GM23248 (cell line): ENCODE measurements around the gene EMSY.

ENCODE experiments used
- EZH2 ChIP-seq: fragments of 200-600 bp; sonication (generic); IDR thresholded peaks from 2 replicates; pipeline ENCODE4 v1.6.1; 2018; ENCODE audit warnings: antibody characterized with exemption, mild to moderate bottlenecking; ENCODE audit not compliant: insufficient read depth, poor library complexity, severe bottlenecking
- EZH2phosphoT487 ChIP-seq: fragments of 200-600 bp; sonication (generic); IDR thresholded peaks from 2 replicates; pipeline ENCODE4 v1.6.1; 2018; ENCODE audit warnings: antibody characterized with exemption, moderate library complexity, mild to moderate bottlenecking, low read depth; ENCODE audit not compliant: insufficient read depth

DNA sequence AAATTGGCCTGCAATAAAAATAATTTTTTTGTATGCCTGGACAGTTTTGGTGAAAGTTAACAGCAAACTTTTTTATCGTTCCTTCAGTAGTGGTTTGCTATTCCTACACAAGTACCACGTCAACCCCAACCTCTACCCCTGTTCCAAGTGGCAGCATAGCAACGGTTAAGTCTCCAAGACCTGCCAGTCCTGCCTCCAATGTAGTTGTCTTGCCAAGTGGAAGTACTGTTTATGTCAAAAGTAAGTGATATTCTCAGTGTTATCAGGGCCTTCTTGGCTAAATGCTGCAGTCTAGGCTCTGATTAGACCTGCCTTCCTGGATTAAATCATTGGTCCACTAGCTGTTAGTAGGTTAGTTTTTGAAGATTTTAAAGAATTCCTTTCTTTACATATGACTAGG lies 15.0 kb downstream of the EMSY start:
- no peak for TF ChIP-seq EZH2
- TF ChIP-seq EZH2phosphoT487 = no peak
